ENCODE data around the gene SLC27A5. TPM values are rescaled to one million over a fixed set of nuclear protein-coding genes. Genes with fewer than 3 reads are reported as not detected.

Gene SLC27A5
- total and polyA plus RNA-seq, 9 of the 15 experiments (the other 6 are each of a cell fraction or from before 2014, with no cell fraction given) = 42.2 to 318 (median 64.7) TPM

GRCh38 chr19:58554494-58555368 is 42.9 kb upstream of the SLC27A5 start, which contains the start of gene CHMP2A (continued):
- TF ChIP-seq ZNF609 (CRISPR knock-in tag; IDR thresholded peaks at IDR 0.05; ENCODE audit: borderline replicate concordance) (no peak), RUNX1 (IDR thresholded peaks at IDR 0.05; ENCODE audit: low read depth) (peak; percentile 82; the same call in 1 of the 2 replicates), SRSF7 (optimal IDR thresholded peaks at IDR 0.05; ENCODE audit: low read depth, low read length) (no peak), NFATC3 (IDR thresholded peaks at IDR 0.05) (no peak; the same call in 1 of the 2 replicates), NBN (IDR thresholded peaks at IDR 0.05; ENCODE audit: low read depth) (no peak), TCF7L2 (IDR thresholded peaks at IDR 0.05; ENCODE audit: low read depth, low read length) (no peak), GTF3C2 (IDR thresholded peaks at IDR 0.05; ENCODE audit: borderline replicate concordance, extremely low read depth, insufficient read length) (no peak), ZNF197 (CRISPR knock-in tag; IDR thresholded peaks at IDR 0.05; ENCODE audit: low read depth) (no peak), MTA2 (IDR thresholded peaks at IDR 0.05; ENCODE audit: low read depth) (peak; percentile 51; the same call in 1 of the 2 replicates), MEIS2 (IDR thresholded peaks at IDR 0.05; ENCODE audit: partially characterized antibody) (peak; percentile 97), USF2 (CRISPR knock-in tag; IDR thresholded peaks at IDR 0.05) (no peak), RNF219 (CRISPR knock-in tag; IDR thresholded peaks at IDR 0.05) (peak; percentile 48; the same call in 1 of the 2 replicates), NCOA1 (IDR thresholded peaks at IDR 0.05; ENCODE audit: low read depth) (peak; percentile 92)

Data from K562 (cell line).